H9 (cell line): ENCODE results near the gene LOXHD1. TPM values are rescaled to one million over a fixed set of nuclear protein-coding genes. Genes with fewer than 3 reads are reported as not detected.

ENCODE experiments used
- DNase-seq: peaks from one replicate; pipeline ENCODE4 v3.0.0-alpha.2; 2017
- H2AFZ ChIP-seq: one replicate; pipeline ENCODE4 v1.6.1; 2013; ENCODE audit warnings: mild to moderate bottlenecking, low read length, control low read depth, moderate library complexity
- H2AK5ac ChIP-seq: 2 replicates; pipeline ENCODE4 v1.6.1; 2013; ENCODE audit warnings: low read length, control low read depth, mixed read lengths; ENCODE audit not compliant: insufficient read length
- H2BK120ac ChIP-seq: one replicate; pipeline ENCODE4 v1.6.1; 2013; ENCODE audit warnings: low read depth, mild to moderate bottlenecking, low read length, control low read depth, inconsistent platforms; ENCODE audit not compliant: poor library complexity, severe bottlenecking
- H2BK12ac ChIP-seq: 2 replicates; pipeline ENCODE4 v1.6.1; 2013; ENCODE audit warnings: low read length, control low read depth, mixed read lengths, low read depth; ENCODE audit not compliant: insufficient read length
- H2BK15ac ChIP-seq: 2 replicates; pipeline ENCODE4 v1.6.1; 2013; ENCODE audit warnings: low read depth, low read length, control low read depth
- H2BK20ac ChIP-seq: one replicate; pipeline ENCODE4 v1.6.1; 2013; ENCODE audit warnings: low read depth, mild to moderate bottlenecking, low read length, control low read depth, inconsistent platforms; ENCODE audit not compliant: poor library complexity, severe bottlenecking
- H2BK5ac ChIP-seq: 2 replicates; pipeline ENCODE4 v1.6.1; 2013; ENCODE audit warnings: low read length, control low read depth, mixed read lengths; ENCODE audit not compliant: insufficient read length
- H3K14ac ChIP-seq: 2 replicates; pipeline ENCODE4 v1.6.1; 2013; ENCODE audit warnings: low read length, control low read depth; ENCODE audit not compliant: insufficient read depth
- H3K18ac ChIP-seq: 2 replicates; pipeline ENCODE4 v1.6.1; 2013; ENCODE audit warnings: low read depth, mild to moderate bottlenecking, mixed read lengths, low read length, control low read depth; ENCODE audit not compliant: insufficient read length
- H3K23ac ChIP-seq: 2 replicates; pipeline ENCODE4 v1.6.1; 2013; ENCODE audit warnings: low read length, control low read depth, mixed read lengths, low read depth; ENCODE audit not compliant: insufficient read length
- H3K23me2 ChIP-seq: 2 replicates; pipeline ENCODE4 v1.6.1; 2013; ENCODE audit warnings: low read depth, mild to moderate bottlenecking, mixed read lengths, low read length, control low read depth; ENCODE audit not compliant: insufficient read length, poor library complexity, severe bottlenecking
- H3K27ac ChIP-seq: 2 replicates; pipeline ENCODE4 v1.5.1; 2013; ENCODE audit warnings: low read length, control low read depth, mixed read lengths, low read depth; ENCODE audit not compliant: insufficient read length
- H3K27me3 ChIP-seq: 2 replicates; pipeline ENCODE4 v1.6.1; 2013; ENCODE audit warnings: low read length, control low read depth, inconsistent platforms; ENCODE audit not compliant: insufficient read depth
- H3K4ac ChIP-seq: 2 replicates; pipeline ENCODE4 v1.6.1; 2013; ENCODE audit warnings: low read depth, mild to moderate bottlenecking, control low read depth, inconsistent platforms, low read length, moderate library complexity
- H3K4me1 ChIP-seq: 2 replicates; pipeline ENCODE4 v1.6.1; 2013; ENCODE audit warnings: low read length, control low read depth, inconsistent platforms; ENCODE audit not compliant: insufficient read depth
- H3K4me2 ChIP-seq: 2 replicates; pipeline ENCODE4 v1.6.1; 2013; ENCODE audit warnings: low read length, control low read depth, mixed read lengths; ENCODE audit not compliant: insufficient read length, insufficient read depth
- H3K56ac ChIP-seq: 2 replicates; pipeline ENCODE4 v1.6.1; 2013; ENCODE audit warnings: low read depth, mild to moderate bottlenecking, mixed read lengths, low read length, control low read depth; ENCODE audit not compliant: insufficient read length
- H3K79me1 ChIP-seq: 2 replicates; pipeline ENCODE4 v1.6.1; 2013; ENCODE audit warnings: low read depth, mild to moderate bottlenecking, moderate library complexity, low read length, control low read depth, inconsistent platforms; ENCODE audit not compliant: insufficient read depth, poor library complexity, severe bottlenecking
- H3K79me2 ChIP-seq: 2 replicates; pipeline ENCODE4 v1.6.1; 2013; ENCODE audit warnings: low read length, control low read depth, inconsistent platforms; ENCODE audit not compliant: insufficient read depth
- H3K9ac ChIP-seq: 2 replicates; pipeline ENCODE4 v1.6.1; 2013; ENCODE audit warnings: low read length, control low read depth, mixed read lengths; ENCODE audit not compliant: insufficient read length; ENCODE audit errors: extremely low read depth
- H3K9me3 ChIP-seq: one replicate; pipeline ENCODE4 v1.6.1; 2013; ENCODE audit warnings: low read depth, low read length, inconsistent platforms; ENCODE audit not compliant: control insufficient read depth
- H3T11ph ChIP-seq: one replicate; pipeline ENCODE4 v1.6.1; 2013; ENCODE audit warnings: mild to moderate bottlenecking, low read length, control low read depth, inconsistent platforms
- H4K20me1 ChIP-seq: one replicate; pipeline ENCODE4 v1.6.1; 2013; ENCODE audit not compliant: control insufficient read depth, insufficient read length, insufficient read depth
- H4K5ac ChIP-seq: 2 replicates; pipeline ENCODE4 v1.6.1; 2013; ENCODE audit warnings: low read depth, mild to moderate bottlenecking, mixed read lengths, low read length, control low read depth; ENCODE audit not compliant: insufficient read length
- H4K8ac ChIP-seq: replicated peaks from 2 replicates; pipeline ENCODE4 v1.6.1; 2013; ENCODE audit warnings: low read length, control low read depth, mixed read lengths, low read depth; ENCODE audit not compliant: insufficient read length
- H4K91ac ChIP-seq: 2 replicates; pipeline ENCODE4 v1.6.1; 2013; ENCODE audit warnings: low read depth, mild to moderate bottlenecking, moderate library complexity, mixed read lengths, low read length, control low read depth; ENCODE audit not compliant: insufficient read length
- H3K27ac Mint-ChIP-seq, 3 experiments: 2 replicates in 2 of 3; 3 replicates in 1 of 3; pipeline ENCODE4 v1.8.0; 2020 to 2021; ENCODE audit warnings: mixed read lengths in 3 of 3, mild to moderate bottlenecking in 1 of 3, moderate library complexity in 1 of 3
- H3K27me3 Mint-ChIP-seq: 2 replicates; pipeline ENCODE4 v1.8.0; 2021; ENCODE audit warnings: low read depth, mild to moderate bottlenecking, moderate library complexity, mixed read lengths
- H3K36me3 Mint-ChIP-seq, 3 experiments: 2 replicates in 2 of 3; 3 replicates in 1 of 3; pipeline ENCODE4 v1.8.0; 2020 to 2021; ENCODE audit warnings: low read depth in 3 of 3, mixed read lengths in 3 of 3; ENCODE audit not compliant: insufficient read depth in 1 of 3
- H3K4me1 Mint-ChIP-seq, 2 experiments: 2 replicates each; pipeline ENCODE4 v1.8.0; 2020; ENCODE audit warnings: mixed read lengths in 2 of 2
- H3K4me3 Mint-ChIP-seq, 2 experiments: 2 replicates in 1 of 2; 3 replicates in 1 of 2; pipeline ENCODE4 v1.8.0; 2020 to 2021; ENCODE audit warnings: mild to moderate bottlenecking in 2 of 2, mixed read lengths in 2 of 2, moderate library complexity in 1 of 2
- H3K9me3 Mint-ChIP-seq, 2 experiments: 2 replicates in 1 of 2; 3 replicates in 1 of 2; pipeline ENCODE4 v1.8.0; 2020; ENCODE audit warnings: mild to moderate bottlenecking in 2 of 2, mixed read lengths in 2 of 2, moderate library complexity in 1 of 2
- CTCF ChIP-seq: fragments of 200-600 bp; sonication (generic); conservative IDR thresholded peaks from 3 replicates; pipeline ENCODE4 v1.8.0; 2021; ENCODE audit warnings: antibody characterized with exemption, mild to moderate bottlenecking
- WGBS: extraction: QIAGEN DNeasy Blood & Tissue Kit; methylation state at CpG from one replicate; pipeline ENCODE4 v1.1.7; 2013; ENCODE audit warnings: missing lambda C conversion rate, low lambda C conversion rate, mixed read lengths; ENCODE audit not compliant: insufficient read length; ENCODE audit errors: extremely low coverage; 5-methylcytosine and 5-hydroxymethylcytosine counted together
- total RNA-seq: library from RNA; stranded (reverse); gene quantifications from 2 replicates; pipeline ENCODE4 v1.2.1, GENCODE V29; 2021

The LOXHD1 gene
- total RNA-seq, 1 experiment from 2014 or later = 0.07 TPM

GRCh38 chr18:46688853-46689525, 32.0 kb upstream of the LOXHD1 start:
- Histone ChIP-seq H3T11ph (no peak overlapping the region), H3K79me2 (no peaks in the 10 kb centered on the region), H4K8ac (no peak overlapping the region), H2AK5ac (no peak overlapping the region), H3K9ac (no peak overlapping the region), H4K91ac (no peak overlapping the region), H2BK20ac (no peak overlapping the region), H3K4me2 (no peak overlapping the region), H2BK120ac (no peak overlapping the region), H2BK12ac (no peak overlapping the region), H3K27ac (no peak overlapping the region), H4K20me1 (no peaks in the 10 kb centered on the region), H3K79me1 (no peaks in the 10 kb centered on the region), H3K56ac (no peak overlapping the region), H3K18ac (no peak overlapping the region), H3K27me3 (no peaks in the 10 kb centered on the region), H2BK15ac (no peak overlapping the region), H3K14ac (no peak overlapping the region), H3K9me3 (no peaks in the 10 kb centered on the region), H2AFZ (no peak overlapping the region), H3K4ac (no peak overlapping the region), H3K4me1 (no peaks in the 10 kb centered on the region), H4K5ac (no peak overlapping the region), H2BK5ac (no peak overlapping the region), H3K23me2 (no peaks in the 10 kb centered on the region), H3K23ac (no peak overlapping the region)
- TF ChIP-seq CTCF = no peak
- H3K4me1 Mint-ChIP-seq = peaks cover 20 to 29% of the 10 kb centered on the region in 2 experiments
- no peaks in the 10 kb centered on the region for H3K9me3 Mint-ChIP-seq
- WGBS = no CpG with 5 or more reads among the region's 12 CpGs
- H3K27me3 Mint-ChIP-seq = no peaks in the 10 kb centered on the region; the same call in none of the 2 replicates
- H3K4me3 Mint-ChIP-seq = no peak overlapping the region; a peak in 1 of 5 replicates
- H3K27ac Mint-ChIP-seq = peak overlapping the region in 1 of 3 experiments; percentile 59; a peak in 3 of 7 replicates
- H3K36me3 Mint-ChIP-seq = no peaks in the 10 kb centered on the region
- no peak for DNase-seq
